Measurements from ENCODE around the gene BAIAP2L2. TPM values are rescaled to one million over a fixed set of nuclear protein-coding genes. Genes with fewer than 3 reads are reported as not detected.

The BAIAP2L2 gene
- total RNA-seq, 1 experiment from 2014 or later, result 2.3 TPM

DNA sequence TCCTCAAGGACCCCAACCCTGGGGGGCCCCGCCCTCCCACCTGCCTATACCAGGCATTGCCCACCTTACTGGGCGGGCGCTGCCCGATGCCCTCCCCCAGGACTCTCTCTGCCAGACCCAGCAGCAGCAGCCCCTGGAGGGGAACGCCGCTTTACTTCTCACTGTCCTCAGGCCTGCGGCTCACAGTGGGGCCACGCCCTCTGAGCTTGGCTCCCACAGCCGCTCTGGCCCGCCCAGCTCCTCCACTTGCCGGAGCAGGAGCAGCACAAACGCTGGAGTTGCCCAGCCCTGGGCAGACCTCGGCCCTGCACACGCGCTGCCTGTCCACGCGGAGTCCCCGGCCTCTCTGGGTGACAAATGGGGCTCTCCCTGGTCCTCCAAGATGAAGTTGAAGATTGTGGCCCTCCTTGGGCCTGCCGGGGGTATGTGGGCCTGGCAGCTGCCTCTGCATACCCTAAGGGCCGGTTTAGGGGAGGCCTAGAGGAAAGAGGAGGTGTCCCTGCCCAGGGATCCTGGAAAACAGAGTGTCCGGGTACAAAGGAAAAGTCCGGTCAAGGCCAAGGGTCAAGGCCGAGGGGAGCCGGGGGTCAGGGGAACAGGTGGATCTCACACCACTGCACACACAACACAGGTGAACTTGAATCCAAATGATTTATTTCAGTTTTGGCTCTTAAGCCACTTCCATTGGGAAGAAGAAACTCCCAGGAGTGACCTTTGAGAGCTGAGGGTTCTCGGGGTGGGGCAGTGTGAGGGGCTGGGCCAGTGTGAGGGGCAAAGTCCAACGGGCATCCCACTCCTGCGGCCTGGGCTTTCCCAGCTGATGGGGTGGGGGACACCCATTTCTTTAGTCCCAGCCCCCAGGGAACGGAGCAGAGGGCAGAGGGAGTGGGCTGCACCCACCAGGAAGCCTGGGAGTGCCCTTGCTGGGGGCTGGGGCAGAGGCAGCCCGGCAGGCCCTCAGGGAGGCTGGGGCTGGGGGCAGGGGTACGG is 674 bp upstream of the BAIAP2L2 start:
- Histone ChIP-seq H3K56ac (ENCODE audit: insufficient read length, low read depth, low read length) (no peak overlapping the region), H2BK120ac (ENCODE audit: low read depth, low read length, poor library complexity, severe bottlenecking) (no peak overlapping the region), H3K79me2 (ENCODE audit: insufficient read depth, low read length) (no peaks in the 10 kb centered on the region), H3K27ac (ENCODE audit: insufficient read length, low read depth, low read length) (no peak overlapping the region), H3K4ac (ENCODE audit: low read depth, low read length) (no peak overlapping the region), H3K4me2 (ENCODE audit: insufficient read depth, insufficient read length, low read length) (no peak overlapping the region), H3K4me1 (ENCODE audit: insufficient read depth, low read length) (no peaks in the 10 kb centered on the region), H2BK12ac (ENCODE audit: insufficient read length, low read depth, low read length) (no peak overlapping the region), H2AFZ (ENCODE audit: low read length) (no peak overlapping the region), H3T11ph (ENCODE audit: low read length) (no peak overlapping the region), H3K27me3 (ENCODE audit: insufficient read depth, low read length) (no peaks in the 10 kb centered on the region), H3K23me2 (ENCODE audit: insufficient read length, low read depth, low read length, poor library complexity, severe bottlenecking) (no peaks in the 10 kb centered on the region), H4K91ac (ENCODE audit: insufficient read length, low read depth, low read length) (no peak overlapping the region), H2BK15ac (ENCODE audit: low read depth, low read length) (no peak overlapping the region), H3K9me3 (ENCODE audit: control insufficient read depth, low read depth, low read length) (no peaks in the 10 kb centered on the region), H2BK5ac (ENCODE audit: insufficient read length, low read length) (no peak overlapping the region), H3K9ac (ENCODE audit: extremely low read depth, insufficient read length, low read length) (no peak overlapping the region), H3K18ac (ENCODE audit: insufficient read length, low read depth, low read length) (no peak overlapping the region), H3K14ac (ENCODE audit: insufficient read depth, low read length) (no peak overlapping the region), H4K20me1 (ENCODE audit: control insufficient read depth, insufficient read depth, insufficient read length) (peaks cover 2% of the 10 kb centered on the region), H3K79me1 (ENCODE audit: insufficient read depth, low read depth, low read length, poor library complexity, severe bottlenecking) (no peaks in the 10 kb centered on the region), H3K23ac (ENCODE audit: insufficient read length, low read depth, low read length) (no peak overlapping the region), H4K5ac (ENCODE audit: insufficient read length, low read depth, low read length) (no peak overlapping the region), H2AK5ac (ENCODE audit: insufficient read length, low read length) (no peak overlapping the region), H4K8ac (replicated peaks; ENCODE audit: insufficient read length, low read depth, low read length) (no peak overlapping the region), H2BK20ac (ENCODE audit: low read depth, low read length, poor library complexity, severe bottlenecking) (no peak overlapping the region)
- H3K4me3 Mint-ChIP-seq, result no peak overlapping the region
- no peaks in the 10 kb centered on the region; the same call in 1 of the 2 replicates for H3K27me3 Mint-ChIP-seq (ENCODE audit: low read depth)
- peaks cover 0 to 3% of the 10 kb centered on the region in 2 experiments; a peak in 1 of 5 replicates for H3K9me3 Mint-ChIP-seq
- H3K4me1 Mint-ChIP-seq, result peaks cover 2 to 14% of the 10 kb centered on the region in 2 experiments
- H3K36me3 Mint-ChIP-seq (ENCODE audit: insufficient read depth in 1 of 3, low read depth in 3 of 3), result peaks cover 0 to 4% (median 2%) of the 10 kb centered on the region in 3 experiments; a peak in 5 of 7 replicates
- DNase-seq, result peak; percentile 68
- no CpG with 5 or more reads among the region's 30 CpGs for WGBS (ENCODE audit: extremely low coverage, insufficient read length, low lambda C conversion rate)
- peak overlapping the region in 1 of 3 experiments; percentile 81; a peak in 2 of 7 replicates for H3K27ac Mint-ChIP-seq
- TF ChIP-seq, protein P1, sequence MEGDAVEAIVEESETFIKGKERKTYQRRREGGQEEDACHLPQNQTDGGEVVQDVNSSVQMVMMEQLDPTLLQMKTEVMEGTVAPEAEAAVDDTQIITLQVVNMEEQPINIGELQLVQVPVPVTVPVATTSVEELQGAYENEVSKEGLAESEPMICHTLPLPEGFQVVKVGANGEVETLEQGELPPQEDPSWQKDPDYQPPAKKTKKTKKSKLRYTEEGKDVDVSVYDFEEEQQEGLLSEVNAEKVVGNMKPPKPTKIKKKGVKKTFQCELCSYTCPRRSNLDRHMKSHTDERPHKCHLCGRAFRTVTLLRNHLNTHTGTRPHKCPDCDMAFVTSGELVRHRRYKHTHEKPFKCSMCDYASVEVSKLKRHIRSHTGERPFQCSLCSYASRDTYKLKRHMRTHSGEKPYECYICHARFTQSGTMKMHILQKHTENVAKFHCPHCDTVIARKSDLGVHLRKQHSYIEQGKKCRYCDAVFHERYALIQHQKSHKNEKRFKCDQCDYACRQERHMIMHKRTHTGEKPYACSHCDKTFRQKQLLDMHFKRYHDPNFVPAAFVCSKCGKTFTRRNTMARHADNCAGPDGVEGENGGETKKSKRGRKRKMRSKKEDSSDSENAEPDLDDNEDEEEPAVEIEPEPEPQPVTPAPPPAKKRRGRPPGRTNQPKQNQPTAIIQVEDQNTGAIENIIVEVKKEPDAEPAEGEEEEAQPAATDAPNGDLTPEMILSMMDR (conservative IDR thresholded peaks at IDR 0.05), result no peak

Measured in H9 (cell line).